Sigmoid colon (tissue), 4 donors: ENCODE data around the gene CPSF4L.

Source experiments
- CTCF ChIP-seq, 4 experiments: fragments of 450-650 bp in 3 of 4; fragments of 200-600 bp in 1 of 4; IDR thresholded peaks; one replicate each; pipeline ENCODE4 v1.5.1; 2016 to 2019; ENCODE audit warnings: antibody characterized with exemption in 4 of 4, mild to moderate bottlenecking in 3 of 4, moderate library complexity in 2 of 4
- EP300 ChIP-seq, 4 donors: sonication (generic); formaldehyde crosslinking; IDR thresholded peaks; one replicate each; pipeline ENCODE4 v1.6.1; 2017; ENCODE audit warnings: antibody characterized with exemption in 4 of 4
- POLR2A ChIP-seq, 2 donors: fragments of 450-650 bp; IDR thresholded peaks; one replicate each; pipeline ENCODE4 v1.6.1; 2016; ENCODE audit warnings: antibody characterized with exemption in 2 of 2, mild to moderate bottlenecking in 2 of 2, moderate library complexity in 2 of 2
- POLR2AphosphoS5 ChIP-seq, 4 donors: sonication (generic); formaldehyde crosslinking; IDR thresholded peaks; one replicate each; pipeline ENCODE4 v1.6.1; 2017; ENCODE audit warnings: antibody characterized with exemption in 4 of 4

GRCh38 chr17:73227379-73227778, 34.3 kb downstream of the CPSF4L start:
- no peak for TF ChIP-seq POLR2AphosphoS5 (IDR thresholded peaks at IDR 0.05)
- no peak for TF ChIP-seq POLR2A (IDR thresholded peaks at IDR 0.05)
- no peak for TF ChIP-seq CTCF (IDR thresholded peaks at IDR 0.05)
- no peak for TF ChIP-seq EP300 (IDR thresholded peaks at IDR 0.05)
